NCI-H1417 treated with DMSO at 0.1 percent for 48 hours (cell line): ENCODE measurements around the gene TSPAN2.
"Not testable (repeated sequence)": the region's sequence is repeated elsewhere in the genome, so short reads cannot be mapped to it uniquely, and the experiment has no call there.

Source experiments
- DNase-seq: peaks from one replicate; lab custom pipeline; 2025; lab: John Stamatoyannopoulos, UW

TSPAN2 gene

DNA sequence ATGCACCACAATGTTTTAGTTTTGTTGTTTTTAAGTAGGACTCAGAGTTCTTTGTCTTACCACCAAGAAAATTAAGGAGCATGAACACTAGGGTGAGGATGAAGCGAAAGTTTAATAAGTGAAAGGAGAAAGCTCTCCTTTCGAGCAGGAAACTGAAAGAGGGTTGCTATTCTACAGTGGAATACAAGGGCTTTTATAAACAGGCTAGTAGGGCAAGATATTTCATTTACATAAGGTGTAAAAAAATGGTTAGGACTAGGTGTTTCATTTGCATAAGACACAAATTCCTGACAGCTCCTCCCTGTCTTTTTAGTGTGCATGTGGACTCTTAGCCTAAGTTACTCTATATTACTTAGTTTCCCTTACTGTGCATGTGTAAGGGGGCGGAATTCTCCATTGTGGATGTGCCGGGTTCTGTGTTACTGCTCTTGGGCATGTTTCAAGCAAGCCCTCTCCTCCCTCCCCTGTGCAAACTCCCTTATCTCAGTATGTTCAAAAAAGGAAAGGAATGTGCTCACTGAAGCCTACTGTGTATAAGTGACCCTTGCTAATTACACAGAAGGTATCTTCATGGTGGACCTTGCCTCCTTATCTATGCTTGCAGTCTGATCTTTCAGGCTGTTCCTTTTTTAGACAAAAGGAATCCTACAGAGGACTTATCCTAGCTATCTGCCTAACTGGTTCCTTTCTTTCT is 52.3 kb downstream of the TSPAN2 start:
- DNase-seq, result no peak

DNA sequence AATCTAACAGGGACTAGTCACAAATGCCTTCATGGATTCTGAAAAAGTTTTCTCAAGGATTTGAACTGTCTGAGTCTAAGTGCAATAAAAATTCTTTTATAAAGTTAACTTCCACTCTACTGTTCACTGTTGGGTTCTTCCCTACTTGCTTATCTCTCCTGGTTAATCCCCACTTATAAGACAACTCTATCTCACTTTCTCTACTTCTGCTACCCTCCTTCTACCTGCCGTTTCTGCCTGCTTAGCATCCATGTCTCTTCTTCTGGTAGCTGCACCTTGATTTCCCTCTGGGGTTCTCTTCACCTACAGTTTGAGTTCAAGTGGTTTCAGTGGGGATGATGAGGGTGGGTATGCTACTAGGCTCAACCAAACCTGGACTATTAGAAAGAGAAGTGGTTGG is 53.7 kb downstream of the TSPAN2 start:
- no peak for DNase-seq

DNA sequence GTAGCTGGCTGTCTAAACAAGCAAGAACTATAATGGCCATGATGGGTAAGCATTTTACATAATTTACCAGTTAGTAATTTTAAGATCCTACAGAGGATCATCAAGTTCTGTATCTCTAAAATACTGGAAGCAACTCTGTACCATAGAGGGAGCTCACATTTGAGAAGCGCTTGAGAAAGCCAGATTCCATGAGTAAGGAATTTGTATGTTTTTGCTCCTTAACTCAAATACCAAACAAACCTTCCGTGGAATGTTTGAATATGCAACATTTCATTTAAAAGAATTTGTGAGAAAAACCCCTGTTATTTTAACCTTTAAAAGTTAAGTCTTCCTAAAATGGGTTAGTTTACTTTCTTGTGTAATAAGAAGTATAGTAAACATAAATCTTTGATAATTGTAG is 57.7 kb downstream of the TSPAN2 start:
- no peak for DNase-seq

DNA sequence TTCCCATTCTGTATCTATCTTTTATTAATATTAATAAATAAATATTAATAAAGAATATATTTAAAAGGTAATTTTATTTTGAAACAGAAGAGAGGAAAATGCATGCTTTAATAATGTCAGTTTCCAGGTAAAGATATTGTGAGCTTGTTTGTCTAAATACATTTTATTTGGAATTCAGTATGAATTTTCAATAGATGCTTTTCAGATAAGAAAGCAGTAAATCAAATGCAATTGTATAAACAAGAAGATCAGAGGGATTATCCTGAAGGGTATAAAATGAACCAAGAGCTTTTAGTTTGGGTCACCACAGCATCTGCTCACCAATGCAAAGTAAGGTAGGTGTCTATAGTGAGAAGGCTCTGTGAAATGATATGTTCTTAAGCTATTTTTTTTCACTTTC is 59.8 kb downstream of the TSPAN2 start, which contains the start of gene TSHB:
TSS of gene TSHB (plus strand) at position 301 of the 400 bp plus-strand sequence. CDS start 3,537 bp downstream, outside the sequence.
- DNase-seq, result no peak

DNA sequence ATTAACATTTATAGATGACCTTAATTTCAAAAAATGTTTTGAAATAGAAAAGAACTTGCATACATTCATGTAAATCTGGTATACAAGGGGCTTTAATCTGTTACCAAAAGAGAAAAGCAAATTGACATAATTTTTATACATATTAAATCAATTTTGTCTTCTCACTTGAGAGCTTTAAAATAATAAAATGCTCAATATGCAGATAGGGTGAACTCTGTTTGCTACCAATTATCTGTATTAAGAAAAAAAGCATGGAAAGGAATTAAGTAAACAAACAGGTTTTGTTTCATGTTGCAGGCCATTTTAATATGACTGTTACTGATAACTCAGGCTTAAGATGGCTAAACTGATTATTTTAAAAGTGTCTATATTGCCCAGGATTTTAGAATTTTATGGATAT is 65.7 kb downstream of the TSPAN2 start:
- no peak for DNase-seq

DNA sequence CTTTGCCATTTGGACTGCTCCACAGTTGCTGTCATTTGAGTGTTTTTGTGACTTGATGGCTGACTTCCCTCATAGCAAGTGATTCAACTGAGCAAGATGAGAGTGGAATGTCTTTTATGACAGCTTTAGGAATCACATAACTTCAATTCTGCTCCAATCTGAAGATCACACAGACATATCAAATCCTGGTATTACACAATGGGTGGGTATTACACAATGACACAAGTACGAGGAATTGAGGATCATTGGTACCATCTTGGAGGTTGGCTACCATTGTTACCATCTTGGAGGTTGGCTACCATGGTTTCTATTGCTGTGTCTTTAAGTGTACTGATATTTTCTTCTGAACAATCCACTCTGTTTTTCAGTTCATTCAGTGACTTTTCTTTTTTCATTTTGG is 68.2 kb downstream of the TSPAN2 start:
- no peak for DNase-seq

DNA sequence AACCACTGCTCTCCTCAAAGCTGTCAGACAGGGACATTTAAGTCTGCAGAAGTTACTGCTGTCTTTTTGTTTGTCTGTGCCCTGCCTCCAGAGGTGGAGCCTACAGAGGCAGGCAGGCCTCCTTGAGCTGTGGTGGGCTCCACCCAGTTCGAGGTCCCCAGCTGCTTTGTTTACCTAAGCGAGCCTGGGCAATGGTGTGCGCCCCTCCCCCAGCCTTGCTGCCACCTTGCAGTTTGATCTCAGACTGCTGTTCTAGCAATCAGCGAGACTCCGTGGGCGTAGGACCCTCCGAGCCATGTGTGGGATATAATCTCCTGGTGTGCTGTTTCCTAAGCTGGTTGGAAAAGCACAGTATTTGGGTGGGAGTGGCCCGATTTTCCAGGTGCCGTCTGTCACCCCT is 69.8 kb downstream of the TSPAN2 start:
- DNase-seq, result not testable (repeated sequence)

DNA sequence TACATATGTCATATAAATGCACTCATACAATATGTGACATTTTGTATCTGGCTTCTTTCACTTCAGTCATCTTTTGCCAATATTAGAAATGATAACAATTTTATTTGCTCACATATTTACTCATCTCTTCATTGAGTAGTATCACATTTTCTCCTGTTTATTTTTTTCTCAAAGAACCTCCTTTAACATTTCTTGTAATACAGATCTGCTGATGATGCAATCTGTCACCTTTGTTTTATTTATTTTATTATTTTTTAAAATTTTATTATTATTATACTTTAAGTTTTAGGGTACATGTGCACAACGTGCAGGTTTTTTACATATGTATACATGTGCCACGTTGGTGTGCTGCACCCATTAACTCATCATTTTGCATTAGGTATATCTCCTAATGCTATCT is 75.5 kb downstream of the TSPAN2 start:
- DNase-seq, result no peak

DNA sequence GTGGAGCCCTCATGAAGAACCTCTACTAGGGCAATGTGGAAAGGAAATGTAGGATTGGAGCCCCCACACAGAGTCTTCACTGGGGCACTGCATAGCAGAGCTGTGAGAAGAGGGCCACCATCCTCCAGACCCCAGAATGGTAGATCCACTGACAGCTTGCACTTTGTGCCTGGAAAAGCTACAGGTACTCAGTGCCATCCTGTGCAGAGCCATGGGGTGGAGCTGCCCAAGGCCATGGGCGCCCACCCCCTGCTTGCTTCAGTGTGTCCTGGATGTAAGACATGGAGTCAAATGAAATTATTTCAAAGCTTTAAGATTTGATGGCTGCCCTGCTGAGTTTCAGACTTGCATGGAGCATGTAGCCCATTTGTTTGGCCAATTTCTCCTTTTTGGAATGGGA is 76.9 kb downstream of the TSPAN2 start:
- no peak for DNase-seq

DNA sequence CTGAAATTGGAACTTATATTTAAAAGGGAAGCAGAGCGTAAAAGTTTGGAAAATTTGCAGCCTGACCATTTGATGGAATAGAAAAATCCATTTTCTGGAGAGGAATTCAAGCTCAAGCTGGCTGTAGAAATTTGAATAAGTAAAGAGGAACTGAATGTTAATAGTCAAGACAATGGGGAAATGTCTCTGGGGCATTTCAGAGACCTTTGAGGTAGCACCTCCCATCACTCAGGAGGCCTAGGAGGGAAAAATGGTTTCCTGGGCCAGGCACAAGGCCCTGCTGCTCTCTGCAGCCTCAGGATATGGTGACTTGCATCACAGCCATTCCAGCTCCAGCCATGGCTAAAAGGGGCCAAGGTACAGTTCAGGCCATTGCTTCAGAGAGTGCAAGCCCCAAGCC is 77.3 kb downstream of the TSPAN2 start:
- DNase-seq, result no peak

DNA sequence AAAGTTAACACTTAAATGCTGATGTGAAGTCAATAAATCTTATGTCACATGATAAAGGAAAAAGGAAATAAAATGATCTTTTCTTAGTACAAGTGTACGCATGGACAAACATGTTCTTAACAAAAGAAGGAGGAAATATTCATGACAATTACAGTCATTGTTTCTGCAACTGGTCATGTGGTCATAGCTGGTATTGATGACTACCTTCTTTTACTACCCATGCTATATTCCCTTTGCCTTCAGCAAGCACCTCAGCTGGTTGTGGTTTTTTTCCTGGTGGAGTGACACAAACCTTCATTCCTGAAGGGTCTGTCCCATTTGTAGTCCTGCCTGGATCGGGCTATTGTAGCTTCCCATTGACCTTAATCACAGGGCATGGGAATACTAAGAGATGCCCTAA is 83.1 kb downstream of the TSPAN2 start:
- no peak for DNase-seq
